HAP-1 (cell line): ENCODE data around the gene FLT4.
"Not testable (repeated sequence)": the region's sequence is repeated elsewhere in the genome, so short reads cannot be mapped to it uniquely, and the experiment has no call there.

Experiments used
- DNase-seq, 2 experiments: peaks; one replicate each; pipeline ENCODE4 v3.0.0-alpha.2; 2016 to 2020; ENCODE audit warnings: low spot score in 2 of 2
- H3K27me3 ChIP-seq: fragments of 250-450 bp; sonication (Bioruptor Pico); 2 replicates; pipeline ENCODE4 v1.5.1; 2020; ENCODE audit warnings: low read depth, mild to moderate bottlenecking, moderate library complexity
- H3K36me3 ChIP-seq: fragments of 250-450 bp; sonication (Bioruptor Pico); replicated peaks from 2 replicates; pipeline ENCODE4 v1.5.1; 2020; ENCODE audit warnings: mild to moderate bottlenecking
- H3K4me1 ChIP-seq: fragments of 250-450 bp; sonication (Bioruptor Pico); 2 replicates; pipeline ENCODE4 v1.5.1; 2020; ENCODE audit warnings: mild to moderate bottlenecking
- H3K4me3 ChIP-seq: fragments of 250-450 bp; sonication (Bioruptor Pico); 2 replicates; pipeline ENCODE4 v1.5.1; 2020; ENCODE audit warnings: mild to moderate bottlenecking, moderate library complexity
- H3K9me3 ChIP-seq: fragments of 250-450 bp; sonication (Bioruptor Pico); 2 replicates; pipeline ENCODE4 v1.5.1; 2020; ENCODE audit warnings: mild to moderate bottlenecking, moderate library complexity
- in situ Hi-C: fragments of 300-500 bp; cut with MboI; formaldehyde crosslinking; loops from 3 replicates; pipeline ENCODE4 v1.14.3; 2020; ENCODE audit warnings: low sequenced_read_pairs, inconsistent platforms, mixed read lengths

FLT4 gene

GRCh38 chr5:180658774-180659564 is 9.6 kb upstream of the FLT4 start:
- Histone ChIP-seq H3K4me3 (no peak overlapping the region), H3K9me3 (no peaks in the 10 kb centered on the region), H3K36me3 (no peaks in the 10 kb centered on the region), H3K4me1 (no peaks in the 10 kb centered on the region), H3K27me3 (no peaks in the 10 kb centered on the region)
- in situ Hi-C loops: no loop called here
- no peak for DNase-seq

GRCh38 chr5:180655243-180655642 is 5.8 kb upstream of the FLT4 start:
- H3K27me3 ChIP-seq, H3K4me3 ChIP-seq, H3K4me1 ChIP-seq, in situ Hi-C loops, H3K36me3 ChIP-seq, H3K9me3 ChIP-seq, DNase-seq: not testable (repeated sequence)

DNA sequence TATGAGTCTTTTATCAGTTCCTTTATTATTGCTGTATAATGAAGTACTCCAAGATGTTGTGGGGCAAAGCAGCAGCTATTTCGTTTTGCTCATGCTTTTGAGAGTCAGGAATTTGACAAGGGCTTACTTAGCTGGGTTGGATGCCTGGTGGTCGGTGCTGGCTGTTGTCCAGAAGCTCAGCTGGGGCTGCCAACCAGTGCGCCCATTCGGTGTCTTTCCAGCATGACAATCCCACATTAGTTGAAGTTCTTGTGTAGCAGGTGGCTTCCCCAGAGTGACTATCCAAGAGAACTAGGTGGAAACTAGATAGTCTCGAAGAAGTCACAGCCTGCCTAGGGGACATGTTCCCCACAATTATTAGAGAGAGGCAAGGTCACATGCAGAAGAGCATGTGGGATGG is 3.4 kb upstream of the FLT4 start:
- Histone ChIP-seq H3K36me3 (no peaks in the 10 kb centered on the region), H3K9me3 (no peaks in the 10 kb centered on the region), H3K4me1 (no peaks in the 10 kb centered on the region; the same call in 1 of the 2 replicates), H3K27me3 (peaks cover 6% of the 10 kb centered on the region), H3K4me3 (no peak overlapping the region)
- in situ Hi-C loops: no loop called here
- no peak for DNase-seq

DNA sequence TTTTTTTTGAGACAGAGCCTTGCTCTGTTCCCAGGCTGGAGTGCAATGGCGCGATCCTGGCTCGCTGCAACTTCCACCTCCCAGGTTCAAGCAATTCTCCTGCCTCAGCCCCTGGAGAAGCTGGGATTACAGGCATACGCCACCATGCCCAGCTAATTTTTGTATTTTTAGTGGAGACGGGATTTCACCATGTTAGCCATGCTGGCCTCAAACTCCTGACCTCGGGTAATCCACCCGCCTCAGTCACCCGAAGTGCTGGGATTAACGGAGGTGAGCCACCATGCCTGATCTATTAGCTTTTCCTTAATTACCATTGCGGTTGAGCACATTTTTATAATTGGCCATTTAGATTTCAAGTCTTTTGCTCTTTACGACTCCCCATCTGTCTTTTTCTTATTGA is 2.9 kb upstream of the FLT4 start:
- Histone ChIP-seq H3K4me1 (no peaks in the 10 kb centered on the region; the same call in 1 of the 2 replicates), H3K36me3 (no peaks in the 10 kb centered on the region), H3K27me3 (peaks cover 6% of the 10 kb centered on the region), H3K4me3 (no peak overlapping the region), H3K9me3 (no peaks in the 10 kb centered on the region)
- in situ Hi-C loops: no loop called here
- no peak for DNase-seq

DNA sequence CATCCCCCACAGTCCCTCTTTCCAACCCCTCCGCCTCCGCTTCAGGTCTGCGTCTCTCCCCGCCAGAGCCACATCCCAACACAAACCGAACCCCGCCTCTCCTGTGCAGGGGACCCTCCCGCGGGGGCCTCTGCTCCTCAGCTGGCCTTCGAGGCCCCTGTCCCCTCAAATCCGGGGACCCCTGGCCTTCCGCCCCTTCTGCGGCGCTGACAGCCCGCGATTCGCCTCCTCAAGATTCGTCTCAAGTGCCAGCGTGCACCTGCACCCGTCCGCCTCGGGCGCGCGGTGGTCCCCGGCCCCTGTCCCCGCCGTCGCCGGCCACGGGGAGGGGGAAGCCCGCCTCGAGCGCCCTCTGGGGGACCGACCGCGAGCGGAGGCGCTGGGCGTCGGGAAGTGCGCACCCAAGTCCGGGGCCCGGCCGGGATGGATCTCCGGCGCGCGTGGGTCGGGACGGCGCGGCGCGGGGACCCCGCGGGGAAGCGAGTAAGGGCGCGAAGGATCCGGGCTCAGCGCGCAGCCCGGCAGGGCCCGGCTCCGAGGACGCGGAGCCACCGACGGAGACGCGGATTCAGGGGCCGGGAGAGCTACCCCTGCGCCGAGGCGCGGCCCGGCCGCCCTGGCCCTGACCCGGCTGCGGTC is 623 bp downstream of the FLT4 start:
- H3K4me1 ChIP-seq: no peaks in the 10 kb centered on the region; the same call in 1 of the 2 replicates
- peak overlapping the region; percentile 37 for H3K4me3 ChIP-seq
- no peaks in the 10 kb centered on the region for H3K9me3 ChIP-seq
- in situ Hi-C loops: no loop called here
- DNase-seq: peak in 1 of 2 experiments; percentile 74
- no peaks in the 10 kb centered on the region for H3K36me3 ChIP-seq
- H3K27me3 ChIP-seq: peaks cover 6% of the 10 kb centered on the region

DNA sequence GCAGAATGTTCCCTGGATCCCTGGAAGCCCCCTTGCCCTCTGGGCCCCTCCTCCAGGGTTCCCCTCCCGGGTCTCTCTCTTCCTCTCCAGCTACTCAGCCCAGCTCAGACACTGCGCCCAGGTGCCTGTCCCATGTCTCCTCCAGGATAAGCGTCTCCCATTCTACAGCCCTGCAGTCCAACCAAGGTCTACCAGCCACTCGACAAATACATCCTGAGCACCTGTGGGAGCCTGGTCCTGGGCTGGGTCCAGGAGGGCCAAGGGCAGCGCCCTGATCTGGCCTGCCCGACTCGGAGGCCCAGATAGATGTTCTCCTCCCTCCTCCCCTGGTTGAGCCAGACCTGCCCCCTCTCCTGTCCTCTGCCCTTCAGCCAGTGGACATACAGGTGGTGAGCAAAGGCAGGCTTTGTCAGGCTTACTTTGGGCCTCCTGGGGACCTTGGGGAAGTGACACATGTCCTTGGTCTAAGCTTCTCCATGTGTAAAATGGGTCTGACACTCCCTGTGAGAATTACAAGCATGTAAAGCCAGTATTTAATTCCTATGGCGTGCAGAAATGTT is 1.4 kb downstream of the FLT4 start:
- no peak for DNase-seq
- H3K9me3 ChIP-seq: no peaks in the 10 kb centered on the region
- H3K36me3 ChIP-seq: no peaks in the 10 kb centered on the region
- H3K4me3 ChIP-seq: no peak overlapping the region
- H3K27me3 ChIP-seq: peaks cover 6% of the 10 kb centered on the region
- H3K4me1 ChIP-seq: no peaks in the 10 kb centered on the region; the same call in 1 of the 2 replicates
- in situ Hi-C loops: no loop called here

DNA sequence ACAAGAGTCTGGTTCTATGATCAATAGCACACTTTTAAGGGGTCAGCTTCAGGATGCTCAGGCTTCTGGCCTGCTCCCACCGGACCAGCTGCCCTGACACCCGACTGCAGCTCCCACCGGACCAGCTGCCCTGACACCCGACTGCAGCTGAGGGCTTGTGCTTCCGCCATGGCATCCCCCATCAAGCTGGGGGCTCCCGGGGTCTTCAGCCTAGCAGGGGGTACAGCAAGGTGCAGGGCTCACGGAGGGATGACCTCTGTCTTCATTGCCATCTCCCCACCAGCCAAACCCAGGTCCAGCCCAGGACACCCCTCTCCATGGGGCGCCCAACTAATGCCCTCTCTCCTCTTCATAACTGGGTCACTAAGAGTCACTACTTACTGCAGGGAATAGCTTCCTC is 1.9 kb downstream of the FLT4 start:
- no peaks in the 10 kb centered on the region; the same call in 1 of the 2 replicates for H3K4me1 ChIP-seq
- no peaks in the 10 kb centered on the region for H3K36me3 ChIP-seq
- no peak overlapping the region for H3K4me3 ChIP-seq
- no peaks in the 10 kb centered on the region for H3K9me3 ChIP-seq
- in situ Hi-C loops: no loop called here
- H3K27me3 ChIP-seq: peaks cover 6% of the 10 kb centered on the region
- DNase-seq: no peak

DNA sequence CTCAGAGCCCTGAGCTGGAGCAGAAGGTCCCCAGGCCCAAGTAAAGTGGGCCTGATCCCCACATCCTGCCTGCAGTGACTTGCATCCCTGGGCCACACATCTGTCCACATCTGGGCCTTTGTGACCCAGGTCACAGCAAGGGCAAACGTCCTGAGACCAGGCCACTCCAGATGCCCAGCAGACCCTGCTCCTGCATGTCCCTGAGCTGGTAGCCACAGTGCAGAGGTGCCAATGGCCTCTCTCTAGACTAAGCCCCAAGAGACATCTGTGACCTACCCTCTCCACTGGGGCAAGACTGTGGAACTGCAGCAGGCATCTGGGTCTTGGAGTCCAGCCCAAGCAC is 2.5 kb downstream of the FLT4 start:
- H3K4me3 ChIP-seq: no peak overlapping the region
- in situ Hi-C loops: no loop called here
- H3K4me1 ChIP-seq: no peaks in the 10 kb centered on the region; the same call in 1 of the 2 replicates
- no peak for DNase-seq
- H3K9me3 ChIP-seq: no peaks in the 10 kb centered on the region
- peaks cover 6% of the 10 kb centered on the region for H3K27me3 ChIP-seq
- no peaks in the 10 kb centered on the region for H3K36me3 ChIP-seq

- Histone ChIP-seq H3K4me3 (no peak overlapping the region), H3K36me3 (no peaks in the 10 kb centered on the region), H3K4me1 (no peaks in the 10 kb centered on the region; the same call in 1 of the 2 replicates), H3K27me3 (peaks cover 6% of the 10 kb centered on the region), H3K9me3 (no peaks in the 10 kb centered on the region)
- no peak for DNase-seq
- in situ Hi-C loops: no loop called here
These were observed 3.0 kb downstream of the FLT4 start for GRCh38 chr5:180646289-180646962.

DNA sequence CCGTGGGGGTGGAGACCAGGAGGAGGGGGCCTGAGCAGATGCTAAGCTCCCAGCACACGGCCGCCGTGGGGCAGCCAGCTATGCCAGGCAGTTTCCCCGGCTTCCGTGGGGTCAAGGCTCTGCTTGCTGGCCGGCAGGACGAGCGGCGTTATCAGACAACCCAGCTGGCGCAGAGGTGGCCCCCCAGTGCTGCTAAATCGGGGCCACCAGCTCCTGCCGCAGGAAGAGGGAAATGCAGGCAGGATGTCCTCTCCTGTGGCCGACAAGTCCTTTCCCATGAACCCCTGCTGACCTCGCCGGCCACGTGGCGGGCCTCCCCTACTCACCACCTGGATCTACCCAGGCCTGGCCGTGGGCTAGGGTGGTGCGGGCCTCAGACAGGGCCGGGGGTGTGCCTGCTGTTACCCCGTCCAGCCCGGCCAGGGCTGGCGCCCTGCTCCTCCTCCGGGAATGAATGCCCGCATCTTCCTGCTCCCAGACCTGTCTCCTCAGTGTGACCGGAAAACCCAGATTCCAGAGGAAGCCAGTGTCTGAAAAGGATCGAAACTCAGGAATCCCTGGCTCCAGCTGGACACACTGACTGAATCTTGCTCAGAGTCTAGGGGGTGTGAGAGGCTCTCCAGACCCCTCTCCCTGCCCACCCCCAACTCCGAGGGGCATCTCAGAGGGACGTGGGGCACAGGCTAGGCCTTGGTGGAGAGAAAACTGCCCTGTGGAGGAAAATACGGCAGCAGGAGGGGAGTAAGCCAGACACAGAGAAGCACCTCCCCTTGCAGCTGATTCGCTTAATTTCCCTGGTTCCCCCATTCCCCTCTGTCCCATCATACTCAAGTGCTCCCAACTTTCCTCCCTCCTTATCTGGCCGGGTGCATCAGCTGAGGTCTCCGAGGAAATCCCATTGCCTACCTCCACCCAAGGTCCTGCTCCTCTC is 3.9 kb downstream of the FLT4 start:
- H3K9me3 ChIP-seq: no peaks in the 10 kb centered on the region
- in situ Hi-C loops: no loop called here
- H3K27me3 ChIP-seq: peaks cover 4% of the 10 kb centered on the region
- no peak for DNase-seq
- H3K4me3 ChIP-seq: no peak overlapping the region
- no peaks in the 10 kb centered on the region; the same call in 1 of the 2 replicates for H3K4me1 ChIP-seq
- no peaks in the 10 kb centered on the region for H3K36me3 ChIP-seq

DNA sequence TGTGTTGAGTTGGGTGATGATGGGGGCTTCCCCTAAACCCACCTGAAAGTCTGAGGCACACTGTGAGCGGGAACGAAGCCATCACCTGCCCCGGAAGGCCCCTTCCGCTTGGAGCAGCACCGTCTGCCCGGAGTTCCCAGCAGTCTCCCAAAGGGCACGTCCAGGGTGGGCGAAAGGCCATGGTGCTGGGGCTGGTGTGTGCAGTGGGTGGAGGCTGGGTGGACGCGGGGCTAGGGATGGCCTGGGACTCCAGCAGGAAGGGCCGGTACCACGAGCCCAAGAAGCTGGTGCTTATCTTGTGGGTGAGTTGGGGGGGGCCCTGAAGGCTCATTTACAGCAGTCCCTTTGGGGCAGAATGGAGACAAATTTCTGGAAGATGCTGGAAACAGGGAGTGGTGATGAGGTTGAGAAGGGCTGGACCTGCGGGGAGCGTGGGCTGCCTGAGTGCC is 4.6 kb downstream of the FLT4 start:
- DNase-seq: no peak
- no peak overlapping the region for H3K4me3 ChIP-seq
- H3K36me3 ChIP-seq: no peaks in the 10 kb centered on the region
- in situ Hi-C loops: no loop called here
- no peaks in the 10 kb centered on the region for H3K9me3 ChIP-seq
- no peaks in the 10 kb centered on the region; the same call in 1 of the 2 replicates for H3K4me1 ChIP-seq
- peaks cover 3% of the 10 kb centered on the region; the same call in 1 of the 2 replicates for H3K27me3 ChIP-seq

DNA sequence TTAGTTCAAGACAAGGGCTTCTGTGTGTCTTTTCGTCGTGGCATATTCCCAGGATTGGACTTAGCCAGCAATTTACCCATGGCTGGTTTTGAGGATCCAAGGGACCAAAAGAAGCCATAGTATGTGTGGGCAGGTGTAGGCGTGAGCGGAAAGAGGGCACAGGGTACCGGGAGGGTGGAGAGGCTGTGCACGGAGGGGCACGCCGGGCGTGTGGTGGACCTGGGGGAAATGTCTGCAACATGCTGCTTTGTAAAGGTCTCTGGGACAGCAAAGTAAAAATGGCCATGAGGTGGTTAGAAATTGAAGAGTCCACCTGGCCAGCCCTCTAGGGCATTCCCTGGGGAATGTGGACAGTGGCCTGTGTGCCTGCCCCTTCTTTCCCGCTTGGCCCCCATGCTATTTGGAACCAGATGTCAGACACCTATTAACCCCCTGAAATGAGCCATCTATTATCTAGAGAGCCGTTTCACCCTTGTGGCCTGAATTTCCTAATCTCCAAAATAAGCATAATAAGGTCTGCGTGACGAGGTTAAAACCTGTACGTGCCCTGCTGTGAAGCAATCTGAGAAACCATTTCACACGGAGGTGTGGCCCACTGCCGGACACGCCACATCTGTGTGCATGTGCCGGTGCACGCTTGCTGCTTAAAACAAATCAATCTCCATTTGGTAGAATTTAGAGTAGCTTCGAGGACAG is 5.1 kb downstream of the FLT4 start:
- DNase-seq: peak in 1 of 2 experiments; percentile 5
- Histone ChIP-seq H3K4me1 (no peaks in the 10 kb centered on the region; the same call in 1 of the 2 replicates), H3K4me3 (no peak overlapping the region), H3K9me3 (no peaks in the 10 kb centered on the region), H3K36me3 (no peaks in the 10 kb centered on the region), H3K27me3 (peaks cover 3% of the 10 kb centered on the region; the same call in 1 of the 2 replicates)
- in situ Hi-C loops: no loop called here
